DOHH2 (cell line): ENCODE results near the gene MACROD2.

Experiments used
- EZH2phosphoT487 ChIP-seq: fragments of 200-600 bp; sonication (generic); IDR thresholded peaks from 2 replicates; pipeline ENCODE4 v1.6.1; 2017; ENCODE audit warnings: borderline replicate concordance, mild to moderate bottlenecking, antibody characterized with exemption, low read length, moderate library complexity, mixed read lengths
- TF ChIP-seq, protein P1 (sequence below): fragments of 200-600 bp; sonication (generic); IDR thresholded peaks from one replicate; pipeline ENCODE4 v1.5.1; 2014; ENCODE audit warnings: antibody characterized with exemption, mild to moderate bottlenecking, low read depth, low read length; ENCODE audit not compliant: poor library complexity, severe bottlenecking

DNA sequence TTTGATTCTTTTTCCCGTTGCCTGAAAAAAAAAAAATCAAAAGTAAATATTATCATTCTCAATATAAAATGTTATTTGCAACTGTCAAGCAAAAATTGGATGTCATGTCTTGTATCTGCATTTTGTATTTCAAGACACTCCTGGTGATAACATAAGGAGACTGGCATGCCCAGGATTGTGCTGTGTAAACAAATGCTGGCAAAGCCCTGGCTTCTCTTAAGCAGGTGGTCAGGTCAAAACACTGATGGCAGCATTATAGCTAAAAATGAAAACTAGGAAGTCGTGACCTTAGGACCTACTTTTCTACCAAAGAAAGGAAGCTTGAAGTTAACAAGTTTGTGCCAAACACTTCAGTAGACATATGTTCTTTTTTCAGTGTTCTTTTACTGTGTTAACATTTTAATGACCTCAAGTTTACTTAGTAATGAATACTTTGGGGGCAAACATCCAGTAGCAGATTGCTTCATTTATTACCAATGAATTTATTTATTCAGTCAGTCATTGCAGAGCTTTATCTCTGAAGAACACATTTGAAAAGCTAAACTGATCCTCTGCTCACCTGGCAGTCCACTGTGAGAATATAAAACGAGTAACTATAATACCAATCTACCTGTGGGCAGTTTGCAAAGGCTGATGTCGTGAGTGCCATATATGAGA lies 585.2 kb downstream of the MACROD2 start:
- TF ChIP-seq, protein P1, sequence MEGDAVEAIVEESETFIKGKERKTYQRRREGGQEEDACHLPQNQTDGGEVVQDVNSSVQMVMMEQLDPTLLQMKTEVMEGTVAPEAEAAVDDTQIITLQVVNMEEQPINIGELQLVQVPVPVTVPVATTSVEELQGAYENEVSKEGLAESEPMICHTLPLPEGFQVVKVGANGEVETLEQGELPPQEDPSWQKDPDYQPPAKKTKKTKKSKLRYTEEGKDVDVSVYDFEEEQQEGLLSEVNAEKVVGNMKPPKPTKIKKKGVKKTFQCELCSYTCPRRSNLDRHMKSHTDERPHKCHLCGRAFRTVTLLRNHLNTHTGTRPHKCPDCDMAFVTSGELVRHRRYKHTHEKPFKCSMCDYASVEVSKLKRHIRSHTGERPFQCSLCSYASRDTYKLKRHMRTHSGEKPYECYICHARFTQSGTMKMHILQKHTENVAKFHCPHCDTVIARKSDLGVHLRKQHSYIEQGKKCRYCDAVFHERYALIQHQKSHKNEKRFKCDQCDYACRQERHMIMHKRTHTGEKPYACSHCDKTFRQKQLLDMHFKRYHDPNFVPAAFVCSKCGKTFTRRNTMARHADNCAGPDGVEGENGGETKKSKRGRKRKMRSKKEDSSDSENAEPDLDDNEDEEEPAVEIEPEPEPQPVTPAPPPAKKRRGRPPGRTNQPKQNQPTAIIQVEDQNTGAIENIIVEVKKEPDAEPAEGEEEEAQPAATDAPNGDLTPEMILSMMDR: no peak
- TF ChIP-seq EZH2phosphoT487: no peak
